Stimulated activated naive CD8-positive, alpha-beta T cell treated with anti-CD3 and anti-CD28 coated beads, Interleukin-15, Interleukin-2, amounts not matched to agents 100 U/mL and 50 U/mL, for 24 hours (primary cell): Measurements from ENCODE around the gene ESF1.
A peak's percentile ranks its signal among the peaks of the same experiment; 100 is the strongest.

Source experiments
- ATAC-seq: fragments of 150-1000 bp; cut with Tn5 transposase; one replicate; pipeline ENCODE4 v1.10.0; 2021
- DNase-seq: peaks from one replicate; pipeline ENCODE4 v3.0.0; 2021

Gene ESF1

GRCh38 chr20:13784893-13785715 is at the start of gene ESF1, which contains the start of gene NDUFAF5:
TSS of gene ESF1 (minus strand) at chr20:13784919. CDS start at chr20:13783140, 1,779 bp downstream.
TSS of gene NDUFAF5 (plus strand) at chr20:13785028. CDS start at chr20:13785069, 41 bp downstream.
- ATAC-seq: peak; percentile 98
- peak; percentile 92 for DNase-seq

DNA sequence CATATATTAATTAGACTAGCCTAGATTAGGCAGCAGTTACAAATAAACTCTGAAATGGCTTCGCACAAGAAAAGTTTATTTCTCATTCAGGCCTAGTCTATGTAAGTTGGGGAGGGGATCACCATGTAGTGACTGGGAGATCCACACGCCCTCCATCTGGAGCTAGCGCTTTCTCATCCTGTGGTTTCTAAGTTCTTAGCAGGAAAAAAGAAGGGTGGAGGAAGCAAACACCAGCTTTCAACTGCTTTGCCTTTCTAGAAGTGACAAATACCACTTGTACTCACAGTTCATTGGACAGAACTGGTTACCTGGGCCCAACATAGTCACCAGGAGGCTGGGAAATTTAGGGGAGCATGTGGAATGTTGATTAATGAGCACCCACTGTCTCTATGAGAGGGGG is 46.8 kb upstream of the ESF1 start:
- DNase-seq: no peak
- ATAC-seq: no peak

DNA sequence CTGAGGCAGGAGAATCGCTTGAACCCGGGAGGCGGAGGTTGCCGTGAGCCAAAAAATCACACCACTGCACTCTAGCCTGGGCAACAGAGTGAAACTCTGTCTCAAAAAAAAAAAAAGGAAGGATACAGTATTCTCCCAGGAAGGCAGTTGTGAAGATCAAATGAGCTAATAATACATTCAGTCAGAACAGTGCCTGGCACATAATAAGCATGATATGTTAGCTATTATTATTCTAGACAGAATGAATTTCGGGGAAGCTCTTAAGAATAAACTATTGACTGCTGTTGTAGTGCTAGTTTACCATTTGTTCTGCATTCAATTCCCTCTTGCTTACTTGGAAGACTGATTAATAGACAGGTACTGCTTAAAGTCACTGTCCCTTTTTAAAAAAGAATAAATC is 40.7 kb upstream of the ESF1 start:
- no peak for ATAC-seq
- DNase-seq: no peak

GRCh38 chr20:13824459-13824858 is 39.7 kb upstream of the ESF1 start:
- DNase-seq (no peak), ATAC-seq (no peak)

DNA sequence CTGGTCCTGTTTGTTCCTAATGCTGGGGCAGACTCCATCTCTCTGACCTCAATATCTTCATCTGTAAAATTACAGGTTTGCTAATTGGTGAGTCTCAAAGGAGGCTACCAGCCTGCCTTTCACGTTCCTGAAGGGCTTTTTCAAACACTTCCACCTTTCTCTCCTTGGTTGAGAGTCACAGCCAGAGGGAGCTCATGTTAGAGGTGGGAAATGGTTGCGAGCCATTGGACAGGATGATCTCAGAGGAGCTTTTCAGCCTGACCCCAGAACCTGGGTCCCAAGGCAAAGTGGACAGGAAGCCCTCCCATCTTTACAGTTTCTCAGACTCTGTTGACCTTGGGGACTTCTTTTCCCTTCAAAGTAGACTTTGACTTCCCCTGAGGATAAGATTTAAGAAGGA is 37.7 kb upstream of the ESF1 start:
- ATAC-seq (no peak), DNase-seq (no peak)

DNA sequence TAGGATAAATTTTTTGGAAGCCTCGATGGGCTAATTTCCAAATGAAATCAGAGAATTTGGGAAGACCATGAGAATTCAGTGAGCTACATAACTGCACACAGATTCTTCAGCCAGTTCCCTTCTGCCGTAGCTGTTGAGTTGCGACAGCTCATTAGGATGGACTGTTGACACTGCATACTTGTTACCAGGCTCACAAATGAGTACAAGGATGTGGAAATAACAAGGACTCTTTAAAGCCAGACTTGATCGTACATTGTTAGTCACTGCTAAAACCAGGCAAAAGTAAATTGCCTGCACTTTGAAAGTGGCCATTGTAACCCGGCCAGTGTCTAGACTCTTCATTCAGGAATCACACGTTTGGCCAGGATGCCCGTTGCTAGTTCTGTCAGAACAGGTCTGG is 37.2 kb upstream of the ESF1 start:
- DNase-seq (no peak), ATAC-seq (no peak)

DNA sequence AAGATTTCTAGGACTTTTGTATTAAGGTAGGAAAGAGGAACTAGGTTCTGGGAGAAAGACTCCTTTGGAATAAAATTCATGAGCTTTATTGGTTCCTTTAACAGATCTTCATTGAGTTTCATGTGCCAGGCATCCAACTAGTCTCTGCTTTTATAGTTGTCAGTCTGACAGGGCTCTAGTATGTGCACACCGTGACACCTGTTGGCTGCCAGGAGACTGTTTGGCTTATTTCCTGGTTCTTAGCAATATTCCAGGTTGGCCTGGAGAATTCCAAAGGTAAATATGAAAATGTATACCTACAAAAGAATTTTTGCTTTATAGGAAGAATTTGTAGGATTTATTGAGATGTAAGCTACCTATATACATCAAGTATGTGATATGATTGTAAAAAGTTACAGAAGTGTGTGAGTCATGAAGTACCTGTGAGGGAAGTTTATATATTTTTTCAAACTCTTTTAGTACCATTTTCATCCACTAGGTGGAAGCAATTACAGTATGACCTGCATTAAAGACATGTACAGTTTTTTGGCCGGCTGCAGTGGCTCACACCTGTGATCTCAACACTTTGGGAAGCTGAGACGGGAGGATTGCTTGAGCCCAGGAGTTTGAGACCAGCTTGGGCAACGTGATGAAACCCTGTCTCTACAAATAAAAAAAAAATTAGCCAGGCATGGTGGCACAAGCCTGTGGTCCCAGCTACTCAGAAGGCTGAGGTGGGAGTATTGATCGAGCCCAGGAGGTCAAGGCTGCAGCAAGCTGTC is 35.3 kb upstream of the ESF1 start:
- ATAC-seq: peak; percentile 45

GRCh38 chr20:13817342-13817741 is 32.6 kb upstream of the ESF1 start:
- no peak for DNase-seq
- ATAC-seq: peak; percentile 57

More for the DNA sequence above, 35.3 kb upstream of the ESF1 start:
- DNase-seq: no peak

- DNase-seq (no peak), ATAC-seq (peak; percentile 65)
Measured at GRCh38 chr20:13816757-13817156, 32.0 kb upstream of the ESF1 start.

DNA sequence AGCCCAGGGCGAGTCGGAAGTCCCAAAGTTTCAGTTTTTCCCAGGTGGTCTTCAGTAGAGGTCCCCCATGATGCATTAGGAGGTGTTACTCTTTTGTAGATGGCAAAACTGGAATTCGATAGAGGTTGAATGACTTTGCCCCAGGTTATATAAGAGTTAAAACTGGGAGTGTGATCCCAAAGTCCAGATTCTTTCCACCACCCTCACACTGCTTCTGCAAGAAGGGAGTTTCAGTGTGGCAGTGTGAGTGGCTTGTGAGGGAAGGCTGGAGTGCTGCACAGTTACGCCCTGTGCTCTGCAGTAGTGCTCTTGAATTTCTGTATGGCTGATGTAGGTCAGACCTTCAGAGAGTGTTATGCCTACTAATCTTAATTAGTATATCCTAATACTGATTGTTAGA is 30.0 kb upstream of the ESF1 start:
- no peak for DNase-seq
- ATAC-seq: no peak

DNA sequence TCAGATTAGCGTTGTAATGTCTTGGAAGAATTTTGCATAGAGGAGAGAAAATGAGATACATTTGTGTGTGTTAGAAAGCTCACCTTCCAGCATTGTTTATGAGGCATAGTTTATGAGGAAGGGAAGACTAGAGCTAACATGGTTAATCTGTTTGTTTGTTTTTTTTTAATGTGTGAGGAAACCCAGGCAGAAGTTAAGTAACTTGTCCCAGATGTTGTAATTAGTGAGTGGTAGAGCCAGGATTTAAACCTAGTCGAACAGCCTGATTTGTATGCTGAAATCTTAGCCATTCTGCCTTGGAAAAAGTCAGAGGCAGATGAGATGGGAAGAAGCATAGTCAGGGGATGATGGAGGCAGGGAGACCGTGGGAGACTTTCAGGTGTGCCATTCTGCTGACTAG is 29.2 kb upstream of the ESF1 start:
- no peak for DNase-seq
- ATAC-seq: no peak

GRCh38 chr20:13810446-13810845 is 25.7 kb upstream of the ESF1 start:
- no peak for ATAC-seq

GRCh38 chr20:13809855-13810254 is 25.1 kb upstream of the ESF1 start:
- DNase-seq (no peak), ATAC-seq (no peak)

More at GRCh38 chr20:13810446-13810845, 25.7 kb upstream of the ESF1 start:
- DNase-seq: no peak

- DNase-seq (no peak), ATAC-seq (no peak)
Measured at GRCh38 chr20:13809373-13809772, 24.7 kb upstream of the ESF1 start.

GRCh38 chr20:13800728-13801134 is 16.0 kb upstream of the ESF1 start:
- ATAC-seq (no peak), DNase-seq (no peak)

DNA sequence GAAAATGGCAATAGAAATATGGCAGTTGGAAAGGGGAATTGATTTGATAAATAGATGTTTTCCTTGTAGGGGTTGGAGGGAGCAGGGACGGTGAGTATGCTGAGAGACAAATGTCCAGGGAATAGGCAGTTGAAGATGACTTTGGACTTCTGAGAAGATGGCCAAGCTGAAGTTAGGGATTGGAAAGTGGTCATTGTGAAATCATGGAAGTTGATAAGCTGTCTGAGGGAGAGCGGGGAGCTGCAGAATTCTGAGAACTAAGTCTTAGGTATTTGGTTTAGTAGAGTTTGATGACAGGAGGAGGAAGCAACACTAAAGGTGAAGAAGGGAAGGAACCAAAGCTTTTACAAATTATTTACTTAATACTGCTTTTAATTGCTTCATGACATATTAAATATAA is 15.3 kb upstream of the ESF1 start:
- DNase-seq: no peak
- no peak for ATAC-seq

DNA sequence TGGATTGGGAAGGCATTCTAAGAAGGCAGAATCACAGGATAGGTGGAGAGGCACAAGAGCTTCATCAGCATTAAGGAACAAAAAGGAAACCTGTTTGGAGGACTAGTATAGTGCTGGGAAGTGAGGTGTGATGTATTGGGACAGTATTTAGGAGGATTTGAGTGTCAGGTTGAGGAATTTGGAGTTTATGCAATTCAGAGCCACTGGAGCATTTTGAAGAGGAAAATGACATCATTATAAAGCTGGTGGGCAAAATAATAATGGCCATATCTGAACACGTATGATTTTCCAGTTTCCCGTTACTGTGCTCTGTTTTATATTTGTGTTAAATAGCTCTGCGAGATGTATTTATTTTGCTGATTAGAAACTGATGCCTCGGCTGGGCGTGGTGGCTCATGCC is 14.3 kb upstream of the ESF1 start:
- ATAC-seq (no peak), DNase-seq (no peak)

- DNase-seq (no peak), ATAC-seq (no peak)
Measured at GRCh38 chr20:13794667-13795066, 9.9 kb upstream of the ESF1 start.

GRCh38 chr20:13793001-13793400 is 8.3 kb upstream of the ESF1 start:
- DNase-seq (no peak), ATAC-seq (no peak)

DNA sequence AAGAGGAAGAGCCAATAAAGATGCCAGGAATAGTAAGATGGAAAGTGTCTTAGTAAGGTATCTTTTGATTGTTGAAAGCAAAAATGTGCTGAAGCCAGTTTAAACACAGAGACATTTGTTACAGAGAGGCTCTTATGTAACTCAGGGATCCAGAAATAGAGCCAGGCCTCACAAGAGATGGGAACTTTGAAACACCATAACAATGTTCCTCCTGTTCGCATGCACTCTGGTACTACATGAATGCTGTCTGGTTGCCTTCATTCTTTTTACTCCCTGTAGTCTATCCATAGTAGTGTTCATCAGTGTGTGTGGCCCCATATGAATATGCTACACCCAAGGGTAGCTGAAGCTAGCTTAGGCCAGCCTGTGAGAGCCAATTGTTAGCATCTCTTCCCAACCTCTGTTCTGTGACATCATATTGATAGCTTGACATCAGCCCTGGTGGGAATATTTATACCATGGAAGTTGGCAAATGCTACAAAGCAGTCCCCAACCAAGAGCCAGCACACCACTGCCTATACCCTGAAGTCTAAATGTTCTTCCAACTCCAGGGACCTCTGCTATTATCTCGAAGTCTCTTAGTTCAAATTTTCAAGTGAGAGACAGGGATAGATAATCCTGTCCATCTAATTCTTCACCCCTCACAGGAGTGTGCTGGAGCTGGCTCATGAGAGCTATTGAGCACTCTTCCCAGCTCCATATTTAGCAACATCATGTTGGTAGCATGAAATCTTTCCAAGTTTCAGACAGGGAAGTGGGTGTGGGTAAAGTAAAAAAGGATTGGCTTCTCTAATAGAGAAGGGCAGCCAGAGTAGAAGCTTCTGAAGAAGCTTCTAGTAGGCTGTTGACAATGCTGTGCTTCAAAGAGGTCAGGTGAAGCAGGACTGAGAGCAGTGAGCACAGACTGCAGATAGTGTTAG is 7.1 kb upstream of the ESF1 start:
- ATAC-seq: no peak

DNA sequence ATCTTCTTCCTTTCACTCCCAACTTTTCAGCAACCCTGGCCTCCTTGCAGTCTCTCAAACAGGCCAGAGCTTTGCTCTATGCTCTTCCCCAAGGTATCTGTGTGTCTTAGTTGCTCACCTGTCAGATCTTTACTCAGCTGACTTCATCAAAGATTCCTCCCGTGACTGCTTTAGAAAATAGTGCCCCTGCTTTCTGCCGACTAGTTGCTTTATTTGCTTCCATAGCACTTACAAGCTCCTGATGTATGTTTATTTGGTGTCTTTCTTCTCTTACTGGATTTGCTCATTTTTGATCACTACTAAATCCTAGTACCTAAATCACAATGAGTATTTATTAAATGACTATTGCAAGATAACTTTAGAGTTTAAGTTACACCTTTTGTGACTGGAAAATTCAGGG is 6.0 kb upstream of the ESF1 start:
- ATAC-seq: no peak
- DNase-seq: no peak

More for the DNA sequence above, 7.1 kb upstream of the ESF1 start:
- DNase-seq: no peak

DNA sequence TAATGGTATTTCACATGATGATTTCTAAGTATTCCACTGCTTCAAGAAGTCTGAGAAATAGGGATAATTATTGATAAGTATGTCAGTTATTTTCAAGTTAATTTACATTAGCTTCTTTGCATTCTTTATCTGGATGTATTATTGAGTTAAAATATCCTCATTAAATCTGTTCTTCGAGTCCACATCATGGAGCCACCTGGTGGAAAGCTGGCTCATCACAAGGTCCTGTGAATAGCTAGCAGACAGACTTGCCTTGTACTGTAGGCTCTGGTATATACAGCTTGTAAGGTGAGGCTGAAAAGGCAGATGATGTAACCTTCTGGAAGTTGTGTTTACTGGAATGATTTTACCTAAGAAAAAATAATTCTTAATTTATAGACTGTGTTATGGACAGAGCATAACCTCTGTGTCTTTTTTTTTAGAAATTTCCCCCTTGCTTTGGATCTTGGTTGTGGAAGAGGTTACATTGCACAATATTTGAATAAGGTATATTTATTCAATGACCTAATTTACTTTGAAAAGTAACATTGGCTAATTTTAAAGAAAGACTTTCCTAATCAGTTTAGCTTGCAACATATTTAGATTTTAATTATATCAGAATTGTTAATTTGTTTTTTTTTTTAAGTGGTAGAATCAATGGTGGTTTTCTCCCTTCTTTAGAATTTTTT is 3.6 kb upstream of the ESF1 start:
- peak; percentile 28 for DNase-seq
- no peak for ATAC-seq
